Measurements from ENCODE around the gene DHRS9. TPM values are rescaled to one million over a fixed set of nuclear protein-coding genes. Genes with fewer than 3 reads are reported as not detected.

DHRS9 gene
- 4.9 TPM for total RNA-seq

- ATAC-seq (no peak), DNase-seq (ENCODE audit: low spot score) (no peak)
- intact Hi-C loops (cut with DNase I): no loop called here
Observed at GRCh38 chr2:169069341-169069740, at the start of gene DHRS9. DHRS9 (plus strand) TSS chr2:169069563; CDS start chr2:169081582, 12,019 bp downstream.

GRCh38 chr2:169023161-169023560 is 46.2 kb upstream of the DHRS9 start:
- DNase-seq (ENCODE audit: low spot score) (no peak), ATAC-seq (no peak)
- intact Hi-C loops (cut with DNase I): no loop called here

DNA sequence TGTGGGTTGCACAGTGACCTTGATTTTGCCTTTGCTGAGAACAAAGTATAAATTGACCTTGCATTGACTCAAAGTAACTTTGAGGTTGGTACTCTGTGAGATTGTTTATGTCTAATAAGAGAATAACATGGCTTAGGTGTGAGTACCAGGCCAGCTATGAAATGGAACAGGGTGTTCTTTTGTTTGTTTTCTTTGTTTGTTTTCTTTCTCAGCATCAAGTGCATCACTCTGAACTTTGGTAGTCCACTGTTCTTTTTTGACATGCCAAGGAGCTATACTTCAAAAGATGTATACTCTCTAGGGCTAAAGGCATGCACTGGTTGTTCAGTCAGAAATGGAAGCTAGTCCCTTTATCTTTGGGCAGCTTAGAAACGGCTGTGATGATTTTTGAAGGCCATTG is 43.3 kb upstream of the DHRS9 start:
- DNase-seq (ENCODE audit: low spot score) (no peak), ATAC-seq (no peak)
- intact Hi-C loops (cut with DNase I): no loop called here

DNA sequence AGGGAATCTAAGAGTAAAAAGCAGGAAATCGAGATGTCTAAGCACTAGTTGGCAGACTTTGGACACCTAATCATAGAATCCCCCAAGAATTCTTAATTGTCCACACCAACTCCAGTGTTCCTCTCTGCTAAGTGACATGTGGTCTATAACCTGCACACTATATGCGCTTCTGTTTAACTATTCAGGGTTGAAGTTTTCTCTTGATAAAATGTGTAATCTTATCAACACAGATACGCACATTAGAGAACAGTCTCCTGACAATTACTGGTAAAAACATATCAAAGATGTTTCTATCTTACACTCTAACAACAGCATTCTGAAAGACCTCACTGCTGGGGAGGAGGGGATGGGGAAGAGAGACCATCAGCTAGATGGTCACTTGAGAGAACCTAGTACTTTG is 42.1 kb upstream of the DHRS9 start:
- DNase-seq (ENCODE audit: low spot score): no peak
- ATAC-seq: no peak
- intact Hi-C loops (cut with DNase I): no loop called here

GRCh38 chr2:169029341-169029740 is 40.0 kb upstream of the DHRS9 start:
- no peak for DNase-seq (ENCODE audit: low spot score)
- intact Hi-C loops (cut with DNase I): no loop called here
- no peak for ATAC-seq

GRCh38 chr2:169031202-169031601 is 38.2 kb upstream of the DHRS9 start, which contains the start of gene ABCB11:
ABCB11 (minus strand) TSS chr2:169031324; CDS start chr2:169018125, 13,199 bp downstream.
- intact Hi-C loops (cut with DNase I): loop anchor here (5.0 kb wide), 1 partner anchor 801 kb away; no protein-coding TSS in a partner anchor

GRCh38 chr2:169034256-169034655 is 35.1 kb upstream of the DHRS9 start:
- ATAC-seq (no peak), DNase-seq (ENCODE audit: low spot score) (no peak)
- intact Hi-C loops (cut with DNase I): loop anchor here (5.0 kb wide), 1 partner anchor 798 kb away; no protein-coding TSS in a partner anchor

More at GRCh38 chr2:169031202-169031601, 38.2 kb upstream of the DHRS9 start, which contains the start of gene ABCB11:
- ATAC-seq: no peak
- no peak for DNase-seq (ENCODE audit: low spot score)

GRCh38 chr2:169034984-169035544 is 34.3 kb upstream of the DHRS9 start:
- ATAC-seq: no peak
- no peak for DNase-seq (ENCODE audit: low spot score)
- intact Hi-C loops (cut with DNase I): loop anchor here (5.0 kb wide), 1 partner anchor 797 kb away; no protein-coding TSS in a partner anchor

GRCh38 chr2:169035887-169036286 is 33.5 kb upstream of the DHRS9 start:
- ATAC-seq: no peak
- no peak for DNase-seq (ENCODE audit: low spot score)
- intact Hi-C loops (cut with DNase I): no loop called here

- intact Hi-C loops (cut with DNase I): no loop called here
- DNase-seq (ENCODE audit: low spot score) (no peak), ATAC-seq (no peak)
Observed at GRCh38 chr2:169036736-169037440, 32.5 kb upstream of the DHRS9 start.

DNA sequence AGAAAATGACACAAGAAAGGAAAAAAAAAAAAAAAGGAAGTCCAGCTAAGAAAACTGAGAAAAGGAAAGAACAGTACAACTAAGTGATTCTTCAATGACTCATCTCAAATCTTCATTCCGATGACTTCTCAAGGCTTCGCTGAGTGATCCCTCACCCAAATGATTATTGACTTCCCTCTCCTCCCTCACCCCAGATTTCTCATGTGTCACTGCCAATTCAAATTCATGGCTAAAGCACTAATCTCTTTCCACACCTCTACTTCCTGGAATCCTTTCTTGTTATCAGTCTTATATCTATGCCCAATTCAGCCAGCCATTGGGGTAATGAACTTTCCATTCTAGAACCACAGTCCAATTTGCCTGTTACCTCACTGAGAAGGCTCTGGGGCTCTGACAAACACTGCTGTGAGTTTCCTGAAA is 31.0 kb upstream of the DHRS9 start:
- intact Hi-C loops (cut with DNase I): no loop called here
- DNase-seq (ENCODE audit: low spot score): no peak
- no peak for ATAC-seq

GRCh38 chr2:169039702-169040101 is 29.7 kb upstream of the DHRS9 start:
- DNase-seq (ENCODE audit: low spot score): no peak
- intact Hi-C loops (cut with DNase I): no loop called here
- no peak for ATAC-seq

- intact Hi-C loops (cut with DNase I): no loop called here
- ATAC-seq (no peak), DNase-seq (ENCODE audit: low spot score) (no peak)
Observed at GRCh38 chr2:169041594-169041993, 27.8 kb upstream of the DHRS9 start.

- intact Hi-C loops (cut with DNase I): no loop called here
- ATAC-seq (no peak), DNase-seq (ENCODE audit: low spot score) (no peak)
Observed at GRCh38 chr2:169042856-169043255, 26.5 kb upstream of the DHRS9 start.

DNA sequence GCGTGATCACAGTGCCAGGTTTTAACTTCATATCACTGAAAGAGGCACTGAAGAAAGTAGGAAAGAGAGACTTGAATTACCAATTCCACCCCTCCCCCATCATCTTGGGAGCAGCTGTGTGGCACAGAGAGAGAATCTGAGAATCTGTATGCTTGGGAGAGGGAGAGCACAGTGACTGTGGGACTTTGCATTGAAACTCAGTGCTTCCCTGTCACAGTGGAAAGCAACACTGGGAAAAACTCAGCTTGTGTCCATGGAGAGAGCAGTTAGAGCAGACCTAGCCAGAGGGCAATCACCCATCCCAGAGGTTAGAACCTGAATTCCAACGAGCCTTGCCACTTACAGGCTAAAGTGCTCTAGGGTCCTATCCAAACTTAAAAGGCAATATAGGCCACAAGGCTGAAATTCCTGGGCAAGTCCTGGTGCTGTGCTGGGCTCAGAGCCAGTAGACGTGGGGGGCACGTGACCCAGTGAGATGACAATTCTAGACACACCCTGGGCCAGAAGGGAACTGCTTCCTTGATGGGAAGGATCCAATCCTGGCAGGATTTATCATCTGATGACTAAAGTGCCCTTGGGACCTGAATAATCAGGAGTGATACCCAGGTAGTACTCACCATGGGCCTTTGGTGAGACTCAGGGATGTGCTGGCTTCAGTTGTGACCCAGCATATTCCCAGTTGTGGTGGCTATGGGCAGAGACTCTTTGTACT is 22.8 kb upstream of the DHRS9 start:
- ATAC-seq: no peak
- DNase-seq (ENCODE audit: low spot score): no peak
- intact Hi-C loops (cut with DNase I): no loop called here

DNA sequence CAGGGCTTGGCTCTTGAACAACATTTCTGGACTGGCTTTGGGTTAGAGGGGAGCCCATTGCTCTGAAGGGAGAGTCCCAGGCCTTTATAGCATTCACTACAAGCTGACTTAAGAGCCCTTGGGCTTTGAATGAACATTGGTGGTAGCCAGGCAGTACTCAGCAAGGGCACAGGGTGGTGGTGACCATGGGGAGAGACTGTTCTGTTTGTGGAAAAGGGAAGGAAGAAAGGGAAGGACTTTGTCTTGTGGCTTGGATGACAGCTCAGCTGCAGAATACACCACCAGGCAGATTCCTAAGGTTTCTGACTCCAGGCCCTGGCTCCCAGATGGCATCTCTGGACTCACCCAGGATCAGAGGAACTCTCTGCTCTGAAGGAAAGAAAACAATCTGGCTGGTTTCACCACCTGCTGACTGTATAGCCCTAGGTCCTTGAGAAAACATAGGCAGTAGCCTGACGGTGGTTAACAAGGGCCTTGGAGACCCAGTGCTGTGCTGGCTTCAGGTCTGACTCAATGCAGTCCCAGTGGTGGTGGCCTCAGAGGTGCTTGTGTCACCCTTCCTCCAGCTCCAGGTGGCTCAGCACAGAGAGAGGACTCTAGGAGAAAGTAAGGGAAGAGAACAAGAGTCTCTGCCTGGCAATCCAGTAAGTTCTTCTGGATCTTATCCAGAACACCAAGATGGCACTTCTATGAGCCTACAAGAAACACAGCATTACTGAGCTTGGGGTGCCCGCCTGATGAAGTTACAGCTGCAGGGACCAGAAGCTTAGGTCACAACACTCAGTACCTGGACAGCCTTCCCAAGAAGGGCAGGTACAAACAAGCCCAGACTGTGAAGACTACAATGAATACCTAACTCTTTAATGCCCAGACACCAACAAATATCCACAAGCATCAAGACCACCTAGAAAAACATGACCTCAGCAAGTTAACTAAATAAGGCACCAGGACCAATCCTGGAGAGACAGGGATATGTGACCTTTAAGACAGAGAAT is 21.8 kb upstream of the DHRS9 start:
- intact Hi-C loops (cut with DNase I): no loop called here
- peak; percentile 57 for ATAC-seq
- no peak for DNase-seq (ENCODE audit: low spot score)

GRCh38 chr2:169049142-169049541 is 20.2 kb upstream of the DHRS9 start:
- intact Hi-C loops (cut with DNase I): no loop called here
- no peak for DNase-seq (ENCODE audit: low spot score)

GRCh38 chr2:169050476-169051240 is 18.7 kb upstream of the DHRS9 start:
- ATAC-seq (no peak), DNase-seq (ENCODE audit: low spot score) (no peak)
- intact Hi-C loops (cut with DNase I): no loop called here

More at GRCh38 chr2:169049142-169049541, 20.2 kb upstream of the DHRS9 start:
- no peak for ATAC-seq
